K562 (cell line): ENCODE data around the gene RPL7A.

ENCODE experiments used
- CTCF ChIP-seq, 3 experiments: IDR thresholded peaks in 2 of 3; conservative IDR thresholded peaks in 1 of 3; 2 replicates each; pipeline ENCODE4 v1.5.1; 2011 to 2012; ENCODE audit warnings: low read length in 3 of 3, mild to moderate bottlenecking in 3 of 3, control low read depth in 2 of 3, improper control_type of control experiment in 1 of 3, inconsistent platforms in 1 of 3, low read depth in 1 of 3, mixed read lengths in 1 of 3, moderate library complexity in 1 of 3; ENCODE audit not compliant: insufficient read depth in 2 of 3
- EP300 ChIP-seq: IDR thresholded peaks from 2 replicates; pipeline ENCODE4 v1.6.1; 2012; ENCODE audit warnings: low read length, improper control_type of control experiment
- MXD1 ChIP-seq: fragments of 250-450 bp; sonication (Bioruptor Pico); IDR thresholded peaks from 2 replicates; pipeline ENCODE4 v1.8.0; 2021; ENCODE audit warnings: borderline replicate concordance, mild to moderate bottlenecking, moderate library complexity; ENCODE audit not compliant: poor library complexity, severe bottlenecking
- PTRF ChIP-seq: fragments of 450-650 bp; IDR thresholded peaks from 2 replicates; pipeline ENCODE4 v1.6.1; 2016; ENCODE audit warnings: mild to moderate bottlenecking, missing genetic modification characterization, missing compliant biosample characterization
- SP2 ChIP-seq: IDR thresholded peaks from 2 replicates; pipeline ENCODE4 v1.6.1; 2011; ENCODE audit warnings: mild to moderate bottlenecking, low read depth, low read length, moderate library complexity; ENCODE audit not compliant: poor library complexity, severe bottlenecking; ENCODE audit errors: extremely low read depth
- ZBTB33 ChIP-seq: sonication (generic); formaldehyde crosslinking; IDR thresholded peaks from 2 replicates; pipeline ENCODE4 v1.8.1; 2023; ENCODE audit warnings: mild to moderate bottlenecking, missing genetic modification reagents
- ZNF408 ChIP-seq: fragments of 250-450 bp; sonication (Bioruptor Pico); IDR thresholded peaks from 2 replicates; pipeline ENCODE4 v1.4.0; 2020; ENCODE audit warnings: low read depth, mild to moderate bottlenecking, moderate library complexity

GRCh38 chr9:133375116-133375723, 27.2 kb downstream of the RPL7A start:
- no peak for TF ChIP-seq SP2
- TF ChIP-seq MXD1 (CRISPR knock-in tag), result no peak
- TF ChIP-seq PTRF (tag), result no peak
- TF ChIP-seq ZBTB33 (CRISPR knock-in tag), result no peak
- TF ChIP-seq ZNF408 (CRISPR knock-in tag), result no peak
- TF ChIP-seq CTCF (IDR thresholded peaks at IDR 0.05 in 2 of 3, conservative IDR thresholded peaks at IDR 0.05 in 1 of 3; ENCODE audit: insufficient read depth in 2 of 3, low read depth in 1 of 3, low read length in 3 of 3), result peak in 2 of 3 experiments; percentile 10 to 30; a peak in 1 of 6 replicates
- TF ChIP-seq EP300, result no peak
